Measurements from ENCODE around the gene USH1C.

The USH1C gene

GRCh38 chr11:17471501-17471900 is 72.7 kb downstream of the USH1C start:
- no peak for DNase-seq (ENCODE audit: low read depth in 2 of 2)

DNA sequence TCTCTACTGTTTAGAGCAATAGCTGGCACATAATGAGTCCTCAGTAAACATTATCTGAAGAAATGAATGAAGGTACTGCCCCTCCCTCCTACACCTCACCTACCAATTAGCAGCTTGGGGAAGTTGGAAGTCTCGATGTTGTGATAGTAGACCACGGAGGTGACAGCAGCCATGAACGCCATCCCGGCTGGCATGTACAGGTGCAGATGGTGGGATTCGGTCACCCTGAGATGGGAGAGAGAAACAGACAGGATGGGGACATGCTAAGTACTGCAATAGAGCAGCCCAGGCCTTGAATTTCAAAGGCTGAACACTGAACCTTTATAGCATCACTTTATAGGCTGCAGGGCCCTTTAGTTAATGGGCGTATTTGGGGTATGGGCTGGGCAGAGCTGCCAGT is 74.2 kb downstream of the USH1C start:
- no peak for DNase-seq (ENCODE audit: low read depth in 2 of 2)

DNA sequence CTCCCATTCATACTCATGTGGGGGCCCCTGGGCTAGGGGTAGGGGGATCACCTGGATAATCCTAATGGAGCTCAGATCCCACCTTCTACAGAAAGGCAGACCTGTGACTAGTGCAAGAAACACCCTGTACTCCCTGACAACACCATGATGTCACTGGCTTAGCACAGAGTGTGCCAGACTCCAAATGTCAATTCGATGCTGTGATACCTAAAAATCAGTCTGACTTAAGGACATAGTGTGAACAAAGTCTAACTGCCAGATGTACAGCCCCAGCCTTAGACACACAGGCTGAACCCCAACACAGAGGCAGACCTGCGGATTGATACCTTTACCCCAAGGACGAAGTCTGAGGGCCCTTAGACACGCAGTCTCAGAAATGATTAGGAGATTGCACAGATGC is 76.1 kb downstream of the USH1C start:
- no peak for DNase-seq (ENCODE audit: low read depth in 2 of 2)

DNA sequence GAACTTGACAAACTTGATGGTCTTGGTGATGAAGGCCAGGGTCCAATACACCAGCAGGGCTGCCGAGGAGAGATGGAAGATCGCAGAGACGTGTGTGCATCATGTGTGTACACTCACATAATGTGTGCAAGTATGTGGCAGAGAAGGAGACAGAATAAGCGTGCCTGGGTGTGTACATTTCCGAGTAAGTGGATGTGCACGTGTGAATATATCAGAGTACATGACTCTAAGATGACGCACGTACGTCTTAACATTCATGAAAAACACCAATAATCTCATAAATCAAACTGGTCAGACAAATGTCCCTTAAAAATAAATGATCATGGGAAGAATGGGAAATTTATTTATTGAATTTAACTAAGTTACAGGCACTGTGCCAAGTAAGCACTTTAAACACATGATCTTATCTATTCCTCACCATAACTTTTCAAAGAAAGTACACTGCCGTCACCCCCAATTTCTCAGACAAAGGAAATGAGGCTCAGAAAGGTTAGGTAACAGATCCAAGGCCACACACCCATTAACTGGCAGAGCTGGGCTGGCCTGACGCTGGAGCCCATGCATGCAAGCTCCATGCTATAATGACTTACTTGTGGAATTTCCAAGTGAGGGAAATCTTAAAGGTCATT is 80.6 kb downstream of the USH1C start:
- DNase-seq (ENCODE audit: low read depth in 2 of 2), result no peak

DNA sequence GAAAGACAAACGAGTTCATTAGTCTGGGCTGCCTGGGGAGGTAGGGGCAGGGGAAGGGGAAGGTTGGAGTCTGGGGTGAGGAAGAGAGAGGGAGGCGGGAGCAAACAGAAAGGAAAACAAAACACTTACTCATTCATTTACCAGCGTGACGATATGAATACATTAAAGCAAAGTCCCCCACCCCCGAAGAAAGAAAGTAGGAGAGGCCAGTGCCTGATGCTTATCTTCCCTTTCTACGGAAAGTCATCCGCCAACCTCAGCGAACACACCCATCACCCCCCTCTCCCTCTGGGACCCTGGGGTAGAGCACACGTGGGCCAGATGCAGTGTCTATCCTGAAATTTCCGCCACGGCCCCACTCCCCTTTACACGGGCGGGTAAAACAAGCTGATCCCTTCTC is 81.3 kb downstream of the USH1C start:
- no peak for DNase-seq (ENCODE audit: low read depth in 2 of 2)

GRCh38 chr11:17460406-17460805 is 83.8 kb downstream of the USH1C start:
- no peak for DNase-seq (ENCODE audit: low read depth in 2 of 2)

DNA sequence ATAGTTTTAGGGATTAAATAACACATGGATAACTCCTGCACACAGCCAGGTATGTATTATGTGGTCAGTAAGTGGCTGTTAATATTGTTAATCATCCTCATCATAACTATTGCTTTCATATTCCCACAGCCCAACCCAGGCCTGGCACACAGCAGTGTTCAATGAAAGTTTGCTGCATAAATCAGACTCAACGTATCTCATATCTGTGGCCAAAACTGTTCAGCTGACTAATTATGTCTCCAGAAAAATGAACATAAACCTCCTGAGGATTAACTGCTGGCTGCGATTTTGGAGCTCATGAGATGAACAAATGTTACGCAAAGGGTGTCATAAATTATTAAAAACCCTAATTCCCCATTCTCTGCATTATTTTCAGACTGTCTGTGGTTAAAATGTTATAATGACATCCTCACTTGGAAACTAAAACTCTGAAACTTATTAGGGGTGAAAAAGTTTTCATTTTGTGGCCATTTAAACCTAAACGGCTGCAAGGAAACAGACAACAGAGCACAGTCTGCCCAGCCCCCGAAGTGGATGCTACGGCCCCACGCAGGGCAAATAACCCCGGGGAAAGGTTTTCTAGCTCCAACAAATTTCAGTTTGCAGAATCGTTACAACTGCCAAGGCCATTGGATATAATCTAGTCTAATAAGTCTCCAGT is 84.8 kb downstream of the USH1C start:
- DNase-seq (ENCODE audit: low read depth in 2 of 2), result no peak

GRCh38 chr11:17458268-17458667 is 85.9 kb downstream of the USH1C start:
- no peak for DNase-seq (ENCODE audit: low read depth in 2 of 2)

DNA sequence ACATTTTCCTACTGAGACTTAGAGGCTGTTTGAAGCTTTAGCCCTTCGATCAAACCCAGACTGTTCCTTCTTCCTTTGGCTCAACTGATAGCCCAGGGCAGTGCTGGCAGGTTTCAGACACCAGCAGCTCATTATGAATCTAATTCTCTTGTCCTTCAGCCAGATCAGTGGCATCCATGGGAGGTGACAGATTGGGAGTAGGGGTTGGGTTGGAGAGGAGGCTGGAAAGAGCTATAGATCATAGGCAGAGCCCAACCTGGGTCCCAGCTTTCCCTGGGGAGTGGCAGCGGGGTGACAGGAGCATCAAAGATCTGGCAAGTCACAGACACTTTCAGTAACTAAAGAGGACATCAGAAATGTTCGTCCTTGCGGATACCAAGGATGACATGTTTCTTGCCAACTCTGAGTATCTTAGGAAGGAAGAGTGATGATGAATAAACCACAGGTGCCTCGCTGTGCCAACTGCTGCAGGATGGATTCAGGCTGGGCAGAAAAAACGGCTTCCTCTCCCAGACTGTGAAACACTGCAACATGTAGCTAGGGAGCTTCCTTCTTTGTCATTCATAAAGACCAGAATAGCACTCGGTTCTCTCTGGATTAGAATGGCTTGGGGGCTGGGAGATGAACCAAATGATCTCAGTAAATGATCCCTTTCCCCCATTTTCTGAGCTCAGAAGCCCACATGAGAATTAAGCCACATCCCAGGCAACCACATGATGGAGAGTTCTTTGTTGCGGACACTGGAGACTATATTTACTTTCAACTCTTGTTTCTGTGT is 86.6 kb downstream of the USH1C start:
- DNase-seq (ENCODE audit: low read depth in 2 of 2), result no peak

DNA sequence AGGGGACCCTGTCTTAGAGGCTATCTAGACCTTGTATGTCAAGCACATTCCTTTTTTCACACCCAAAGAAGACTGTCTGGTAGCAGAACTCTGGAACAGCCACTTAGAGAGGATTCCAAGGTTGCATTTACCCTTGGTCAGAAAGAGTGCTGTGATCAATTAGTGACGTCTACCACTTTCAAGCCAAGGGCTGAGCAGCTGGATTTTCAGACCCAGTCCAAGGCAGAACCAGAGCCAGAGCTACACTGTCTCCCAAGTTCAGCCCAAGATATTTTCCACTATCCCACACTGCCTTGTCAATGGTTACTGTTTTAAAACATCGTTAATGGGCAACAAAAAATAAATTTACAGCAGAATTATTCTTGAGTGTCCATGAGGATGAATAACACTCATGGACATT is 91.5 kb downstream of the USH1C start:
- no peak for DNase-seq (ENCODE audit: low read depth in 2 of 2)

DNA sequence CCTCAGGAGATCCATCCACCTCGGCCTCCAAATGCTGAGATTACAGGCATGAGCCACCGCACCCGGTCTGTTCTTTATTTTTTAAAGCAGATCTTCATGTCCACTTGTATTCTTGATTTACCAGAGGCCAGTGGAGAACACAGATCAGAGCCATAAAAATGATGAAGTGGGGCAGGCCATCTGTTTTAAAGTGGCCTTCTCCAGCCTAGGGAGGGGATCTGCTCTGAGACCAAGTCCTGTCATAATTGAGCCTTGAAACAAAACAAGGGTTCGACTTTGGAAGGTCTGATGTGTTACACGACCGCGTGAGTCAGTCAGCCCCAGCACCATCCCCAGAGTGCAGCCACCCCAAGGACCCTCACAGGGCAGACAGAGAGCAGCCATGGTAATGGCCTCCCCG is 95.1 kb downstream of the USH1C start:
- DNase-seq (ENCODE audit: low read depth in 2 of 2), result no peak

DNA sequence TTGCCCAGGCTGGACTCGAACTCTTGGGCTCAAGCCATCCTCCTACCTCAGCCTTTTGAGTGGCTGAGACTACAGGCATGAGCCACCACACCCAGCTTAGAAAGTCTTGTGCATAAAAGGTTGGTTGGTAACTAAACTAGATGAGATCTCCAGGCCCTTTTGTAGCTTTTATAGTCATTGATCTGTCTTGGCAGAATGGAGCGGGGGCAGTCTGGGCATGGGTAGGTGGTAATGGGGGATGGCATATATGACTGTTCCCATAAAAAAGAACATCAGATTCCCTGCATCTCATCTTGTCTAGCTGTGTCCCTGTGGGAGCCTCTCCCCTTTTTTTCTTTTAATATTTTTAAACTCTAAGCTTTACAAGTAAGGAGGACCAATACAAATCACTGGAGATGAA is 97.7 kb downstream of the USH1C start:
- no peak for DNase-seq (ENCODE audit: low read depth in 2 of 2)

DNA sequence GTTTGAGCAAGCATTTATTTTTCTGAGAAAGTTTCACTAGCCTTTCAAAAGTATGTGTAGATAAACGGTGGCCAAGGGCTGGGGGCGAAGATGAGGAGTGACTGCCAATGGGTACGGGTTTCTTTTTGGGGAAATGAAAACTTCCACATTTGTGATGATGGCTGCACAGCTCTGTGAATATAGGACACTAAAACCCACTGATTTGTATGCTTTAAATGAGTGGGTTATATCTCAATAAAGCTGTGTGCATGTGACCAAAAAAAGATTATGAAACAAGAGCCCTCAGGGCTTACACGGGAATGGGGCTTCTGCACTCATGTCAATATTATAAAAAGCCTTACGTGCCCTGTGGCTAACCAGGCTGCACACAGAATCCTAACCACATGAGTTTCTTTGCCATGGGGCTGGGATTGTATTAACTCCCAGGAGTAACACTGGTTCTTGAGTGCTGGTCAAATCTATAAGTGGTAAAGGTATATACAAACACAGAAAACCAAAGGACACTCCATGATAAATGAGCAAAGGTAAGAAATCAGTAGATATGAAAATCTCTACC is 98.9 kb downstream of the USH1C start:
- DNase-seq (ENCODE audit: low read depth in 2 of 2), result no peak

DNA sequence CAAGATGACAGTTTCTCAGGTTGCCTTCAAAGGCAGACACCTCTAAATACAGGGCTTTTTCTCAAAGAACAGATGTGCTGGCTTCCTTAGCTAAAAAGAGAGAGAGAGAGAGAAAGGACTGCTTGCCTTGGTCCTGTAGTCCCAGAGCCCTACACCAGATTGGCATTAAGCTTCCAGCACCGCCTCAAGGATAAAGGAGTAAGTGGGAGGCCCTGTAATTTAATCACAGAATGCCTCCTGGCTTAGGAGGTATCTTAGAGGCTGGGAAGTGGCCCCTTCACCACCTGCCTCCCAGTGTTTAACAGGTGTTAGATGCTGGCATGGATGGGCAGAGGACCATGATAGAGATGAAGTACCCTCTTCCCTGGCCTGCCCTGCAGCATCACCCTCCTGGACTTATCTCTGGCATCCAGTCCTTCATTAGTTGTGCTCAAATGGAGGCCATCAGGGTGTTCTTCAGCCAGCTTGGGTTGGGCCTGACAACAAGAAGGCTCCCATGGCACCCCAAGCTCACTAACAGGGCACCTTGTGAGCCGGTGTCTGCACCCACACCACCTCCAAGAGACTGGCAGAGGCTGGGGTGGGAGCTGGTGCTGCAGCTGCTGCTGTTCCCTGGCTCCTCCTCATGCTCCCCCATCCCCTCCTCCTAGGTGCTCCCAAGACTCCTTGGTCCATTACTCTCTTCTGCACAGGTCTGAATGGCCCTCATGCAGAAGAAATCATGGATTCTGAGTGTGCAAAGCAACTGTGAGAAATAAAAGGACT is 100.1 kb downstream of the USH1C start:
- DNase-seq (ENCODE audit: low read depth in 2 of 2), result no peak
